SU-DHL-6 (cell line): ENCODE measurements around the gene NUDT11.

ENCODE experiments used
- H2AFZ ChIP-seq: fragments of 200-600 bp; sonication (generic); 2 replicates; pipeline ENCODE4 v1.6.1; 2014; ENCODE audit warnings: low read depth, mild to moderate bottlenecking, moderate library complexity, mixed read lengths, antibody characterized with exemption, low read length; ENCODE audit not compliant: severe bottlenecking
- H3F3A ChIP-seq: fragments of 200-600 bp; shearing (Covaris generic); 2 replicates; pipeline ENCODE4 v1.6.0; 2016; ENCODE audit warnings: antibody characterized with exemption, mild to moderate bottlenecking; ENCODE audit not compliant: insufficient read depth
- H3K27ac ChIP-seq: fragments of 200-600 bp; sonication (generic); 2 replicates; pipeline ENCODE4 v1.5.1; 2016; ENCODE audit warnings: low read depth, mild to moderate bottlenecking, low read length, moderate library complexity, mixed read lengths
- H3K27me3 ChIP-seq: fragments of 200-600 bp; sonication (generic), shearing (Covaris generic); 2 replicates; pipeline ENCODE4 v1.6.0; 2014; ENCODE audit warnings: mild to moderate bottlenecking, low read length
- H3K36me3 ChIP-seq: fragments of 200-600 bp; sonication (generic); 2 replicates; pipeline ENCODE4 v1.6.1; 2014; ENCODE audit warnings: mild to moderate bottlenecking, low read length, mixed read lengths
- H3K4me2 ChIP-seq: fragments of 300-600, 200-600 bp; shearing (Covaris generic), sonication (generic); 2 replicates; pipeline ENCODE4 v1.6.0; 2014; ENCODE audit warnings: low read length, low read depth, mild to moderate bottlenecking; ENCODE audit not compliant: poor library complexity, severe bottlenecking
- H3K4me3 ChIP-seq: fragments of 200-600 bp; sonication (generic); 2 replicates; pipeline ENCODE4 v1.5.1; 2014; ENCODE audit warnings: antibody characterized with exemption, low read length, mild to moderate bottlenecking, mixed read lengths; ENCODE audit not compliant: insufficient read depth, poor library complexity, severe bottlenecking
- H3K79me2 ChIP-seq: fragments of 200-600 bp; sonication (generic); 2 replicates; pipeline ENCODE4 v1.6.1; 2014; ENCODE audit warnings: mild to moderate bottlenecking, low read length, moderate library complexity; ENCODE audit not compliant: insufficient read depth
- H3K9ac ChIP-seq: fragments of 200-600 bp; sonication (generic); 2 replicates; pipeline ENCODE4 v1.7.0; 2014; ENCODE audit warnings: mild to moderate bottlenecking, low read length
- H3K9me2 ChIP-seq: fragments of 200-600 bp; sonication (generic); replicated peaks from 2 replicates; pipeline ENCODE4 v1.6.1; 2014; ENCODE audit warnings: low read length; ENCODE audit not compliant: insufficient read depth
- H3K9me3 ChIP-seq: fragments of 200-600 bp; sonication (generic); 2 replicates; pipeline ENCODE4 v1.6.1; 2014; ENCODE audit warnings: low read length, mixed read lengths; ENCODE audit not compliant: insufficient read depth
- H4K20me1 ChIP-seq: fragments of 200-600 bp; sonication (generic); 2 replicates; pipeline ENCODE4 v1.6.1; 2014; ENCODE audit warnings: low read depth, mild to moderate bottlenecking, antibody characterized with exemption, low read length, moderate library complexity, mixed read lengths
- CTCF ChIP-seq: fragments of 200-600 bp; sonication (generic); IDR thresholded peaks from one replicate; pipeline ENCODE4 v1.5.1; 2017; ENCODE audit warnings: antibody characterized with exemption, mild to moderate bottlenecking, low read length, moderate library complexity; ENCODE audit not compliant: insufficient read depth, poor library complexity, severe bottlenecking
- EZH2phosphoT487 ChIP-seq: fragments of 200-600 bp; sonication (generic), shearing (Covaris generic); conservative IDR thresholded peaks from 2 replicates; pipeline ENCODE4 v1.6.1; 2018; ENCODE audit warnings: mild to moderate bottlenecking, antibody characterized with exemption, low read length, moderate library complexity, mixed read lengths

Gene NUDT11

GRCh38 chrX:51476930-51477329 is 19.5 kb downstream of the NUDT11 start:
- no peaks in the 10 kb centered on the region for H3K9me3 ChIP-seq
- no peak overlapping the region for H3K4me2 ChIP-seq
- H3K4me3 ChIP-seq = no peak overlapping the region
- H3K9me2 ChIP-seq = no peaks in the 10 kb centered on the region
- H2AFZ ChIP-seq = no peak overlapping the region
- no peaks in the 10 kb centered on the region for H3F3A ChIP-seq
- no peaks in the 10 kb centered on the region for H4K20me1 ChIP-seq
- H3K27ac ChIP-seq = no peak overlapping the region
- H3K36me3 ChIP-seq = no peaks in the 10 kb centered on the region
- no peaks in the 10 kb centered on the region for H3K79me2 ChIP-seq
- H3K27me3 ChIP-seq = no peaks in the 10 kb centered on the region
- TF ChIP-seq EZH2phosphoT487 (no peak), CTCF (no peak)
- no peak overlapping the region for H3K9ac ChIP-seq

- H3K4me3 ChIP-seq = no peak overlapping the region
- H3K9me3 ChIP-seq = no peaks in the 10 kb centered on the region
- TF ChIP-seq EZH2phosphoT487 (no peak), CTCF (no peak)
- H3K4me2 ChIP-seq = no peak overlapping the region
- no peaks in the 10 kb centered on the region for H3K36me3 ChIP-seq
- H2AFZ ChIP-seq = no peak overlapping the region
- H3F3A ChIP-seq = no peaks in the 10 kb centered on the region
- H4K20me1 ChIP-seq = no peaks in the 10 kb centered on the region
- H3K27ac ChIP-seq = no peak overlapping the region
- H3K79me2 ChIP-seq = no peaks in the 10 kb centered on the region
- H3K9me2 ChIP-seq = no peaks in the 10 kb centered on the region
- H3K9ac ChIP-seq = no peak overlapping the region
- H3K27me3 ChIP-seq = no peaks in the 10 kb centered on the region
Measured at GRCh38 chrX:51463322-51463721, 33.1 kb downstream of the NUDT11 start.

GRCh38 chrX:51461053-51462044 is 35.0 kb downstream of the NUDT11 start:
- H3K4me3 ChIP-seq = no peak overlapping the region
- no peaks in the 10 kb centered on the region for H4K20me1 ChIP-seq
- H3K27me3 ChIP-seq = no peaks in the 10 kb centered on the region
- no peak overlapping the region for H3K4me2 ChIP-seq
- H3K36me3 ChIP-seq = no peaks in the 10 kb centered on the region
- no peak overlapping the region for H3K27ac ChIP-seq
- no peak overlapping the region for H2AFZ ChIP-seq
- TF ChIP-seq EZH2phosphoT487 (no peak), CTCF (peak; percentile 37)
- no peak overlapping the region for H3K9ac ChIP-seq
- no peaks in the 10 kb centered on the region for H3K9me3 ChIP-seq
- no peaks in the 10 kb centered on the region for H3K79me2 ChIP-seq
- no peaks in the 10 kb centered on the region for H3F3A ChIP-seq
- H3K9me2 ChIP-seq = no peaks in the 10 kb centered on the region
